Dendritic cell treated with granulocyte-macrophage colony-stimulating factor and Interleukin-4, amounts not matched to agents 40 ng/mL and 50 ng/mL, for 4 days (primary cell): ENCODE measurements around the gene GCNT4.

Source experiments
- H3K27ac Mint-ChIP-seq: one replicate; pipeline ENCODE4 v1.8.0; 2022; ENCODE audit warnings: mild to moderate bottlenecking, mixed read lengths
- H3K27me3 Mint-ChIP-seq: one replicate; pipeline ENCODE4 v1.8.0; 2022; ENCODE audit warnings: mild to moderate bottlenecking, mixed read lengths
- H3K36me3 Mint-ChIP-seq: one replicate; pipeline ENCODE4 v1.8.0; 2022; ENCODE audit warnings: low read depth, mixed read lengths
- H3K4me1 Mint-ChIP-seq: one replicate; pipeline ENCODE4 v1.8.0; 2022; ENCODE audit warnings: low read depth, mixed read lengths
- H3K4me3 Mint-ChIP-seq: one replicate; pipeline ENCODE4 v1.8.0; 2022; ENCODE audit warnings: mild to moderate bottlenecking, moderate library complexity, mixed read lengths
- H3K9me3 Mint-ChIP-seq: one replicate; pipeline ENCODE4 v1.8.0; 2022; ENCODE audit warnings: mixed read lengths
- intact Hi-C: fragments of 100-400 bp; cut with micrococcal nuclease; formaldehyde crosslinking; loops from one replicate; pipeline ENCODE4 v1.15.0; 2022

Gene GCNT4

DNA sequence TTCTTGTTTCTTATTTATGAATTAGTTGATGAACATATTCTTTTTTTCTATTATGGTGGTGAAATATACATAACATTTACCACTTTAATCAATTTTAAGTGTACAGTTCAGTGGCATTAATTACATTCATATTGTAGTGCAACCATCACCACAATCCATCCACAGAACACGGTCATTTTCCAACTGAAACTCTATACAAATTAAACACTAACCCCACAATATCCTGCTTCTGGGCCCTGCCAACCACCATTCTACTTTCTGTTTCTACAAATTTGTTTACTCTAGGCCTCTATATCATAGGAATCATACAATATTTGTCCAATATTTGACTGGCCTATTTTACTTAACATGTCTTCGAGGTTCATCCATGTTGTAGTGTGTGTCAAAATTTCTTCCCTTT lies 7.3 kb downstream of the GCNT4 start:
- peaks cover 5% of the 10 kb centered on the region for H3K27me3 Mint-ChIP-seq
- intact Hi-C loops, result loop anchor here (10.0 kb wide), 1 partner anchor 360 kb away; the partner anchor contains the start of gene HEXB
- no peaks in the 10 kb centered on the region for H3K36me3 Mint-ChIP-seq
- H3K4me3 Mint-ChIP-seq, result no peak overlapping the region
- H3K4me1 Mint-ChIP-seq, result peaks cover 8% of the 10 kb centered on the region
- no peaks in the 10 kb centered on the region for H3K9me3 Mint-ChIP-seq
- H3K27ac Mint-ChIP-seq, result no peak overlapping the region

DNA sequence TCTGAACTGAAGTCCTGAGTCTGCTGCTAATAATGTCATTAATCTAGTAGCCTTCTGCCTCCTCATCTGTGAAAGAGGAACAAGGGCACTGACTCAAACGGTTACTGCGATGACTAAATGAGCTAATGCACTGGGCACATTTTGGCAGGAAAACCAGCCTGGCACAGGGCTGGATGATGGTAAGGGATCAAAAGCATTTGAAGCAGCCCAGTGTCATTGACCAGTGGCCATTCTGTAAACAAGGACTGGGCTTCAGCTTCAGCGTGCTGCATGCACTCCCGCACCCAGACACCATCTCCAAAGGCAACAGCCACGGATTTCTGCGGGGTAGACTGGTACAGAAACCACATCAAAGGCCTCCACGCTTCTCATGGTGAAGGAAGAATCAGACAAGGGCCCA lies 8.0 kb downstream of the GCNT4 start:
- Mint-ChIP-seq H3K4me1 (peaks cover 8% of the 10 kb centered on the region), H3K27me3 (peaks cover 3% of the 10 kb centered on the region), H3K9me3 (no peaks in the 10 kb centered on the region), H3K27ac (no peak overlapping the region), H3K36me3 (no peaks in the 10 kb centered on the region), H3K4me3 (no peak overlapping the region)
- intact Hi-C loops, result loop anchor here (10.0 kb wide), 1 partner anchor 360 kb away; the partner anchor contains the start of gene HEXB

DNA sequence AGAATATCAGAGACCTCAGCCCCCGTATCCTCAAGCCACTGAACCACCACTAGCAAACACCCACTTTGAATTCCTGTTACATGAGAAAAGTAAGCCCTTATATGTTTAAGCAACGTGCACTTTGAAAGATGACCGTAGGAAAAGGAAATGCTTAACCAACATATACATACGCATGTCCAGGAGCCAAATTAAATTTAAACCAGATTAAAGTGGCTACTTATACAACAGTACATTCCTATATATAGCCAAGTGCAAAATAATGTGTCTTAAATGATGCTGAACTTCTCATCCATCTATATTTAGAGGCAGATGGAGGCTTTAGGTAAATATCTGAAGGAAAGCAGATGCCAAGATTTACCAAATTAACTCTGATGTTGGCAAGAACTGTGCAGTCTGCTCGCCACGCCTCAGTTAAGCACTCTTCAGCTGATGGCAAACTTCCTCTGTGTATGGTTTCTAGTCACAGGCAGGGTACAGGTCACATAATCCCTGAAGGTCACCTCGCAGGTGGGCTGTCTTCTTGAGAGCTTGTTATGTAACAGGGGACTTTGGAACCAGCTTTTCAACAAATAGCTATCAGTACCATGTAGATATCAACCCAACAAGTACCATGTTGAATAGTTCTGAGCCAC lies 8.6 kb downstream of the GCNT4 start:
- peaks cover 8% of the 10 kb centered on the region for H3K4me1 Mint-ChIP-seq
- no peaks in the 10 kb centered on the region for H3K36me3 Mint-ChIP-seq
- peaks cover 3% of the 10 kb centered on the region for H3K27me3 Mint-ChIP-seq
- no peak overlapping the region for H3K27ac Mint-ChIP-seq
- H3K9me3 Mint-ChIP-seq, result no peaks in the 10 kb centered on the region
- no peak overlapping the region for H3K4me3 Mint-ChIP-seq
- intact Hi-C loops, result loop anchor here (10.0 kb wide), 1 partner anchor 359 kb away; the partner anchor contains the start of gene HEXB

DNA sequence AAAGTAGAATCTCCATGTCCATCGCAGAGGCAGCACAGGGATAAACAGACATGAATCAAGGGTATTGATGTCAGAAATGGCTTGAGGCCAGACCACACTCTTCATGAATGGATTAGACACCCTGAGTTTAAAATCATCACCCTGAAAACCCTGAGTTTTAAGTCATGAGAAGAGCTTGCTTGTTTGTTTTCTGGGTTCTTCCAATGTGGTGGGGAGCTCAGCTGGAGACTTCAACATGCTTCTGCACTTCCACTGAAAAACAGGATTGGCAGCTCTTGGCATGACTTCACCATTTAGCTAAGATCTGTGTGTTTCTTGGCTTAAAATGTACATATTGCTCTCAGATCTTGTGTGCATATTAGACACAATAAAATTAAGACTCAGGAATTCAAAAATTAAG lies 9.8 kb downstream of the GCNT4 start:
- intact Hi-C loops, result loop anchor here (10.0 kb wide), 1 partner anchor 358 kb away; the partner anchor contains the start of gene HEXB

DNA sequence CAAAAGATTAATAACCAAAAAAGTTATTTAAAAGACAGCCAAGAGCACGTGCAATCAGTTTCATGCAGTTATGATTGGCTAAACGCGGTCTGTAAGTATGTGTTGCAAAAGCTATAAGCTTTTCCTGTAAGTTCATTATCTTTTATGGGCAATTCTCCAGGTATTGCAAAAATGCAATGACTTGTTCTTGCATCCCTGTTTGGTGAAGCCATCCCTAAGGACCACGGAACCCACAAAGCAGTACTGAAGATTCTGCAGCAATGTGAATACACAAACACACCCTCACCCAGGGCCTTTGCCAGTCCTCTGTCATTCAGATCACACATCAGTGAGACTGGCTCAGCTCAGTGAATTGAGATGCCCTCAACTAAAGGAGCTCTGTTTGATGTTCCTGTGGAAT lies 11.4 kb downstream of the GCNT4 start:
- intact Hi-C loops, result loop anchor here (10.0 kb wide), 1 partner anchor 356 kb away; the partner anchor contains the start of gene HEXB
- Mint-ChIP-seq H3K9me3 (no peaks in the 10 kb centered on the region), H3K27ac (no peak overlapping the region), H3K4me1 (peaks cover 8% of the 10 kb centered on the region), H3K4me3 (no peak overlapping the region), H3K36me3 (no peaks in the 10 kb centered on the region), H3K27me3 (peaks cover 1% of the 10 kb centered on the region)

More for the DNA sequence above, 9.8 kb downstream of the GCNT4 start:
- Mint-ChIP-seq H3K27ac (no peak overlapping the region), H3K4me1 (peaks cover 8% of the 10 kb centered on the region), H3K9me3 (no peaks in the 10 kb centered on the region), H3K27me3 (peaks cover 3% of the 10 kb centered on the region), H3K36me3 (no peaks in the 10 kb centered on the region), H3K4me3 (no peak overlapping the region)

DNA sequence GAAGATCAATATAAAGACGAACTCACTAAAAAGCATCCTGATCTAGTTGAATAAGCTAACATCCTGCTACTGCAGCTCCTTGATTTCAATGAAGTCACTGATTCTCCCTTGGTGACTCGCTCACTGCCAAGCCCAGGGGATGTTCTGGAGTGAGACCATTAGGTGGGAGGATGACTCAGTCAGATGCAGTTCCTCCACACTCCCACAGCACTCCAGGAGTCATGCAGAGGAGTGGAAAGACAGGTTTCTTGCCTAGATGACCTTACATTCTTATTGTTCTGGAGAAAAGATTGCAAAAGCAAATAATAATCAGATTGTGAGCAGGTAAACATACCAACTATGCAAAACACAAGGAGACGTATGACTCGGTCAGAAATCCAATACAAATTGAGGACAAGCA lies 15.3 kb downstream of the GCNT4 start:
- Mint-ChIP-seq H3K4me3 (no peak overlapping the region), H3K27ac (no peak overlapping the region)
- intact Hi-C loops, result no loop called here

DNA sequence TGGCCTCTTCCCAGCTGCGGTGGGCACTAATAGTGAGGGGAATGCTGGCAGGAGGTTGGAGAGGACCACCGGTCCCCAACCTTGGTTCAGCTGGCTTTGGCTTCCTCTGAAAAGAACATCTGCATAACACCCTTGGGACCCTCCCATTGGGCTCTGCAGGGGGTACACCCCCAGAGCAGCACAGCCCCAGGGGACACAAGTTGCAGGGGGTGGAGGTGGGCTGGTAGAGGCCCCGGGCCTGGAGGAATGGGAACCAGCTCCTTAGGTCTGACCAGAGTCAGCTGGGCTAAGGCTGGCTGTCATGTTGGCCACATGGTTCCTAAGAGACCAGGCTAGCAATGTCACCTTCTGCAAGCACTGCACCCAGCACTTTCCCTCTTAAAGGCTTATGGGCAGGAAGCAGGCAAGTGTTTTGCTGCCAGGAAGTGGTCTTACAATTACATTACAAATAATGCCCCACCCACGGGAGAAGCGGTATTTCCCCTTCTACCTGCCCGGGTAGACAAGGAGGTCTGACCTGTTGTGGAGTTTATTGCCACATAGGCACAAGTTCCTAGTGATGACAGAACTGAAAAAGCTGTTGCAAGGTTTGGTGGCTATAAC lies 18.1 kb downstream of the GCNT4 start:
- Mint-ChIP-seq H3K27me3 (peaks cover 1% of the 10 kb centered on the region), H3K9me3 (no peaks in the 10 kb centered on the region), H3K36me3 (no peaks in the 10 kb centered on the region), H3K4me3 (no peak overlapping the region), H3K4me1 (no peaks in the 10 kb centered on the region), H3K27ac (no peak overlapping the region)
- intact Hi-C loops, result no loop called here

More for the DNA sequence above, 15.3 kb downstream of the GCNT4 start:
- H3K9me3 Mint-ChIP-seq, result no peaks in the 10 kb centered on the region
- peaks cover 1% of the 10 kb centered on the region for H3K27me3 Mint-ChIP-seq
- H3K4me1 Mint-ChIP-seq, result no peaks in the 10 kb centered on the region
- H3K36me3 Mint-ChIP-seq, result no peaks in the 10 kb centered on the region

DNA sequence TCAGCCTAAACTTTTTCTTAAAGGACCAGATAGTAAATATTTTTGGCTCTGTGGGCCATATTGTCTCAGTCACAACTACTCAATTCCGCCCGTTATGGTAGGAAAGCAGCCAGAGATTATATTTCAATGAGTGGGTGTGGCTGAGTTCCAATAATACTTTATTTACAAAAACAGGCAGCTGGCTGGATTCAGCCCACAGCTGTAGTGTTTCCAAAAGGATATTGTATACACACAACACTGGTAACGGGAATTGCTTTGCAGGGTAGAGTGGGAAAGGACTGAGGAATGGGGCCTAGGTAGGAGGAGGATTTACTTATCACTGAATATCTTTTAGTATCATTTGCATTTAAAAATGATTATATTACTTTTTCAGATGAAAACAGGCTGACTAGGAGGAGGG lies 21.0 kb downstream of the GCNT4 start:
- Mint-ChIP-seq H3K36me3 (no peaks in the 10 kb centered on the region), H3K27me3 (peaks cover 1% of the 10 kb centered on the region), H3K4me1 (no peaks in the 10 kb centered on the region), H3K4me3 (no peak overlapping the region), H3K9me3 (no peaks in the 10 kb centered on the region), H3K27ac (no peak overlapping the region)
- intact Hi-C loops, result no loop called here

DNA sequence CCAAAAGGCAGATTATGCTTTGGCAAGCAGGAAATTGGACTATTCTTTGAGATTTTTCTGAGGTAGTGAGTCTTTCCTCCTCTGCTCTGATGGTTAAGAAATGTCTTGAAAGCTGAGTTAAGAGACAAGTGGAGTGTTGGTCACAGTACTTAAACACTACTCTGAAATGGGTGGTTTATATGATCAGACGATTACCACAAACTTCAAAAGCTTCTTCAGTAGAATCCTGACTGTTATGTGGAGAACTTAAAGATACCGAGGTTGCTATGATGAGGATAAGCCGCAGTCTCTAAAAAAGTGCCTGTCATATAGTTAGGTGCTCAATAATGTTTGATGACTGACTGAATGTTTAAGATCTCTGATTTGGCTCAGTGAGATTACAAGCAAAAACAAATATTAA lies 24.3 kb downstream of the GCNT4 start:
- Mint-ChIP-seq H3K9me3 (no peaks in the 10 kb centered on the region), H3K36me3 (no peaks in the 10 kb centered on the region), H3K4me1 (no peaks in the 10 kb centered on the region), H3K4me3 (no peak overlapping the region), H3K27me3 (peaks cover 1% of the 10 kb centered on the region), H3K27ac (no peak overlapping the region)
- intact Hi-C loops, result no loop called here

DNA sequence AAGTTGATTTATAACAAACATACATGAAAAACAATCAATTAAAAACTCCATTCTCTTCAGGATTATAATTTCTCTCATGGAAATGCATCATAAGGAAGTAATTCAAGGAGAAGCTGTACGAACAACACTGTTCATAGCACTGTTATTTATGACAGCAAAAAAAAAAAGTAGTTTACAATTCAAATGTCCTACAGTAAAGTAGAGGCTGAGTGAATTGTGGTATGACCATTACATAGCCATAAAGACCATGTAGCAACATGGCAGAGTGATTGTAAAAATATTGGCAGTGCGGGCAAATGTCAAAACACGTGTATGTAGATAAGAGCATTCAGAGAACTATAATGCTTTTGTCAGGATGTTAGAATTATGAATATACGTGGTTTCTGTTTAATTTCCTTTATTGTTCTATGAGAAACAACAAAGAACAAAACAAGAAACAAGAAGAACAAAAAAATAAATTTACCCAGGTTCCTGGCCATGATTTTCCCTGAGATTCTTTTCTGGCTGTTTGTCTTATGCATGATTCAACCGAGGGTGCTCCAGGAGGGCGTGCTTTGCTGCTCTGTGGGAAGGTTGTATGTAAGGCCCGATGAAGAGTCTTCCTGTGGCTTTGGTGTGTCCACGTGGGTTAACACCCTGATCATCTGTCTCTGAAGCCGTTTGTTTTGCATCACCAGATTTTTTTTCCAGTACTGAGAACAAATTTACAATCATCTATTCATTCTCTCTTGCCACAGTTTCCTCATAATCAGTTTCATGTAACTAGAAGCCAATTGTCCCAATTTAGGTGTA lies 28.8 kb downstream of the GCNT4 start:
- Mint-ChIP-seq H3K9me3 (no peaks in the 10 kb centered on the region), H3K4me3 (no peak overlapping the region), H3K27ac (no peak overlapping the region), H3K36me3 (no peaks in the 10 kb centered on the region), H3K27me3 (no peaks in the 10 kb centered on the region), H3K4me1 (peaks cover 12% of the 10 kb centered on the region)
- intact Hi-C loops, result no loop called here

DNA sequence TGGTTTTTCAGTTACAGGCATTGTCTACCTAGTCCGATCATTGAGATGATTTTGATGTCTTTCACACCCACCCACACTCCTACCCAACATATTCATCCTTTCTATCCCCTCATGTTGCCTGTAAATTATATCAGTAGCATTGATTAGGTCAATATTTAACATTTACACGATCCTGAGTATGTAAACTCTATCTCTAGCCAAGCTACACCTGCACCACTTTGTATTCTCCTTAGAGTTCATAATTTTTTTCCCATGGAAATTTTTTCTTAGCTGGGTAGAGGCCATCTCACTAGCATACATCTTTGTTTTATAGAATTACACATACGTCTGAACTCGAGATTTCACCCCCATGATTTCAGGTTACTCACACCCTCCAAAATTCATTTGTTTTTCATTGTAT lies 30.6 kb downstream of the GCNT4 start:
- Mint-ChIP-seq H3K36me3 (no peaks in the 10 kb centered on the region), H3K27me3 (no peaks in the 10 kb centered on the region), H3K4me3 (no peak overlapping the region), H3K4me1 (peaks cover 12% of the 10 kb centered on the region), H3K27ac (no peak overlapping the region), H3K9me3 (no peaks in the 10 kb centered on the region)
- intact Hi-C loops, result no loop called here

DNA sequence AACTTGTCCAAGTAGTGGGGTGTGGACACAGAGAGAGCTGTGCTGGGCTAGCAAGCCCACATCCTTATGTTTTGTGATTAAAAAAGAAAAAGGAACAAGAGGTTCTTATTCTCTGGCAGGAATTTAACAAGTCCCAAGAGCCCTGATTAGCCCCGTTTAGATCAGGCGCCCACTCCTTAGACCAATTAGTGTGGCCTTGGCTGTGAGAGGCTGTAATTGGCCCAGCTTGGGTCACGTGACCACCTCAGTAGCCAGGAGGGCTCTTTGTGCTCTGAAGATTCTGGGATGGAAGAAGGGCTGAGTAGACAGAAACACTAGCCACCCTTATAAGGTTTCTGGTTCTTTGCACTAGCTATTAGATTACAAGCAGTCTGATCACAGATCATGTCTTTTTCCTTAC lies 31.1 kb downstream of the GCNT4 start:
- no peak overlapping the region for H3K4me3 Mint-ChIP-seq
- H3K27ac Mint-ChIP-seq, result no peak overlapping the region
- H3K27me3 Mint-ChIP-seq, result no peaks in the 10 kb centered on the region
- no peaks in the 10 kb centered on the region for H3K36me3 Mint-ChIP-seq
- intact Hi-C loops, result no loop called here
- H3K9me3 Mint-ChIP-seq, result no peaks in the 10 kb centered on the region
- H3K4me1 Mint-ChIP-seq, result peaks cover 12% of the 10 kb centered on the region

DNA sequence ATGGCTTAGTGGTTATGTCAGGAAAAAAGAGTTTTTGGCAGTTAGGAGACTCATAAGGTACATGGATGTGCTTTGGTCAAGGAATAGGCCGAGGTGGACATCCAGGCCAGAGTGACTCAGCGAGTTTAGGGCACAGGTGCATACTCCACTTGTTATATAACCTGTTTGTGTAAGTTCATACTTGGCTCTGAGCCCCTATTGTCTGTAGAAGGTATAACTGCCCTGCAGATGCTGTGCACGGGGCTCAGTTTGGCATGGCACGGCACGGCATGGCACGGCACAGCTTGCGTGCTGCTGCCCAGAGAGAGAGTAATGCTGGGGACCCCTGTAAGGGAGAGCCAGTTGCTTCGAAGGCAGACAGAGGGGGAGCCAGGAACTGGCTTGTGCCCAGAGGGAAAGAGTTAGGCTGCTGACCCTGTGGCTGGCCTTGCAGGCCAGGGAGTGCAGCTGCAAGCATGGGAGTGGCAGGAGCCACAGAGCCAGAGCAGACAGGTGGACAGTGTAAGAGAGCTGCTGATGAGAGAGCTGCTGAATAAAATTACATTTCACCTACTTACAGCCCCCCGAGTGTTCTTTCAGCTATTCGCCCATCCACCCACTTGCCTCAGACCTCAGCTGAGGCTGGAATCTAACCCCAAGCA lies 32.2 kb downstream of the GCNT4 start:
- no peaks in the 10 kb centered on the region for H3K9me3 Mint-ChIP-seq
- H3K4me1 Mint-ChIP-seq, result peaks cover 12% of the 10 kb centered on the region
- no peak overlapping the region for H3K27ac Mint-ChIP-seq
- no peaks in the 10 kb centered on the region for H3K27me3 Mint-ChIP-seq
- no peak overlapping the region for H3K4me3 Mint-ChIP-seq
- H3K36me3 Mint-ChIP-seq, result no peaks in the 10 kb centered on the region
- intact Hi-C loops, result no loop called here
